GM21786 (cell line): ENCODE data around the gene NNAT.

Experiments
- ATAC-seq: cut with Tn5 transposase; IDR thresholded peaks from one replicate; pipeline ENCODE4 v1.9.1; 2021; ENCODE audit not compliant: unreplicated experiment

Gene NNAT

DNA sequence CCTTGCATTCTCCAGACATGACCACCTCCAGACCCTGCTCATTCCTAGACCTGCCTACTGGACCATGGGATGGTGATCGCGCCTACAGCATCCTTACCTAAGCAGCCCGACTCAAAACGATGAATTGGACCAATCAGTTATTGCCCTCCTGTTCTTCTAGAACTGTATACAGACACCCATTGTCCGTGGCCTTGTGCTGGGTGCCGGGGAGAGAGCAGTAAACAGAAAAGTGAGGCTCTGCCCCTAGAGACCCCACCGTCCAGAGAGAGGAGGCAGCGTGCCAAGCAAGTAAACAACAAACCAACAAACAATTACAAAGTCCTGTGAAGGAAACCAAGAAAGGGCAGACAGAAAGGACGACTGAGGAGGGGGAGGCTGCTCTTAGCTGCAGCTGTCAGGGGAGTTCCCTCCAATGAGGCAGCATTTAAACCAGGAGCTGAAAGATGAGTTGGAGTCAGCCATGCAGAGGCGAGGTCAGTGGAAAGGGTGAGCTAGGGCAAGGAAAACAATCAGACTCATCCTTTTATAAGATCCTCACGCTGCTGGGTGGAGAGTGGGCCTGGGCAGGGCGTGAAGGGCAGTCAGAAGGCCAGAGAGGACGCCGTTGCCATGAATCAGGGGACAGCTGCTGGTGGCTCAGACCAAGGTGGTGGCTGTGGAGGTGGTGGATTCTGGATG is 44.2 kb downstream of the NNAT start:
- ATAC-seq, result no peak

DNA sequence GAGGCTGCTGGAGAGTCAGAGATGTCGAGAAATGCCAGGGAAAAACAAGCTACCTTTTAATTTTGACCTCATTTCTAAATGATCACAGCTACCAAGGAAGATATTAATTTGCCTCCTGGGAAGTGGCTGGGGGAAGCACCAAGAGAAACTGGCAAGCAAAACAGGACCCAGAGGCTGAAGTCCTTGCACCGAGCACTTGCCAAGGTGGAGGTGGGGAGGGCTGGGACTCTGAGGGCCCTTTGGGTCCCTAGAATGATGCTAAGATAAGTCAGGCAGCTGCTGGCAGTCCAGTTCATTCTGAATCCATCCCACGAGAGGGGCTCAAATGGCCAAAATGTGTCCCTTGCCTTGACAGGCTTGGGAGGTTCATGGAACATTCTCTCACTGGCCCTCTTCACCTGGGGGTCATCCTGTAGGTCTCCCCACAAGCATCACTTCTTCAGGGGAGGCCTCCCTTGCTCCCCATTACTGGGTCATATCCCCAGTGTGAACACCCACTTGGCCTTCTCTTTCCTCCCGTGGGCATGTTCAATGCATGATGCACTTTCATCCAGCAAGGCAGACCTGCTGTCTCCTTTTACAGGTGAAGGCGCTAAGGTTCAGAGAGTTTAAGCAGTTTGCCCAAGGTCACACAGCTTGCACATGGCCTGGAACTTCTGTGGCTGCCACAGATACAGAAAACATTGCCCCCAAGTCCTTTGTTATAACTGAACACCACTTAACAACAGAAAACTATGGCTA is 45.7 kb downstream of the NNAT start:
- ATAC-seq, result no peak

DNA sequence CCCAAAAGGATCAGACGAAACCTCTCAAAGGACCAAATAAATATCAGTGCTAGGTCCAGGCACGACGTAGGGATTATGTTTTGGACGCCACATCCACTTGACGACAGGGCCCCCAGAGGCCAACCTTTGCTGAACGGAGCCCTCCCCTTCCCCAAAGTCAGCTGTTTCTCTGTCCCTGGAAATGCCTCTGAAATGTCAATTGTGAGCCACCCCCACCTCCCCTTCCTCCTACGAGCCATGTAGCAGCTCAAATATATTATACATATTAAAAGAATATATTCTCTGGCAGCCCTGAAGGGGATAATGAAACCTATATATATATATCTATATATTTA is 46.2 kb downstream of the NNAT start:
- ATAC-seq, result no peak

DNA sequence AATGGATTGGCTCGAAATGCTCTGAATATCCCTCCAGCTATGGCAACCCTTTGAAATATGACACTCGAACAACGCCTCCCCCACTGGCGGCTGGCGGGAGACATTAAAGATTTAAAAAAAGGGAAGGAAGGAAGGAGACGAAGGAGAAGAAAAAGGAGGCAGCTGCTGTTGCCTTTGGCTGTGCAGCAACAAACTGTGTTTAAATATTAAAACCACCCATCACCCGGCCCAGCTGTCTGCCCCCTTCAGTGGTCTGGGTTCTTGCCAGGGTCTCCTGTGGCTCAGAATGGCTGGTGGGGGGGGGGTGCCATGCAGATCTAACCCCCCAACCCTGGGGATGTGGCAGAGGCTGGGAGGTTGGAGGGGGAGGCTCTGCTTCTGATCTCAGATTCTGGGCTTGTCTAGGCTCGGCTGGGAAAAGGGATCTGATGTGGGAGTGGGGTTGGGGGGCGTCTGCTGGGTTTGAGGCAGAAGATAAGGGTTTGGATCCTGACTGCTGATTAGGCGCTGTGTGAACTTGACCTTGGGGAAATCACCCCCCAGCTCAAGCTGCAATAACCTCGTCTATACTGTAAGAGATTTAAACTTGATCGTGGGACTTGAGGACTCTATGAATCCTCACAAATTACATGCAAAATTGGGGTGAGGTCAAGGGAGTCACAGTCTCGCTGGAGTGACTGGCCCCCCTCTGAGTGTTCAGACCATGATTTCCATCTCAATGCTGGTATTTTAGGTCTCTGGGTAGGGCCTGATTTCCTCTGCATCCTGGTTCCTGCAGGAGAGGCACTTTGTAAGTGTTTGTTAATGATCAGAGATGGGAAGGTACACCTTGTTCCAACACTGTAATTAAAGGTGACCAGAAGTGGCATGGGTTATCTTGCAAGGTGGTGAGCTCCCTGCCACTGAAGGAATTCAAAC is 46.9 kb downstream of the NNAT start:
- ATAC-seq, result no peak

DNA sequence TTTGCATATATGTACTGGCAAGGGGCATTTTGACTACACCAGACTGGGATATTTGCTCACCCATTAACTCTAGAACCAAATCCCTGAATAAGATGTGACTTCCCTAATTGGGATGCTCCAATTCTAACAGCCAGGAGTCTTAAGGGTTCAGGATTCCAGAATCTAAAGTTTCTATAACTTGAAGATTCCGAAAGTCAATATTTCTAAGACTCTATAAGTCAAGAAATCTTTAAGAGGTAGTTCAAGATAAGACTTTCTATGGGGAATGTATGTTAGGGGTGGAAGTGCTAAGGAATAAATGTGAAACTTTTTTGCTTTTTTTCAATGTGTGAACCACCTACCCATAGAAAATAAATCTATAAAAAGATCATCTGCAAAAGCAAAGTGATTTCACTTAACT is 49.4 kb downstream of the NNAT start:
- no peak for ATAC-seq

DNA sequence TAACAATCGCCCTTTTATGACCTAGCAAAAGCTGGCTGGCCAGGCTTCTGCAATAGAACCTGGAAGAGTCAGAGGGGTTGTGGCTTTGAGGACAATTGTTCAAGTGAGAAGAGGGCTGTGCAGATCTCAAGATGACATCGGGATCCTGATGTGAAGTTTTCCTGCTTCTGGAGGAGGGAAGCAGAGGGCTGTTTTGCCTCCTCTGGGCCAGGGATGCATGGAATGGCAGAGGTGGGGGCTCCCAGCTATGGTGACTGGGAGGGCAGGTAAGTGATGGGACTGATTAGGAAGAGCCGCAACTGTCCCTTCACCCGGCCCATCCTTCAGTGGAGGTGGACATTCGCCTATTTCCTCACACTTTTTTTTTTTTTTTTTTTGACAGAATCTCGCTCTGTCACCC is 50.0 kb downstream of the NNAT start:
- no peak for ATAC-seq
